ENCODE results near the gene KRTAP20-2. TPM values are rescaled to one million over a fixed set of nuclear protein-coding genes. Genes with fewer than 3 reads are reported as not detected.

KRTAP20-2 gene
- polyA plus RNA-seq, 1 donor (not counting 4 experiments of a cell fraction or from before 2014, with no cell fraction given): not detected

GRCh38 chr21:30592140-30592539, 42.9 kb upstream of the KRTAP20-2 start, which contains the start of gene KRTAP6-3:
TSS of gene KRTAP6-3 (plus strand) at chr21:30592440. CDS start at chr21:30592446, 6 bp downstream.
- no peaks in the 10 kb centered on the region for H4K20me1 ChIP-seq (ENCODE audit: control insufficient read depth, extremely low read depth, insufficient read depth, low read length)
- no peaks in the 10 kb centered on the region for H3K9me3 ChIP-seq (ENCODE audit: control insufficient read depth, low read depth, low read length)
- no peaks in the 10 kb centered on the region for H3K4me1 ChIP-seq (ENCODE audit: control insufficient read depth, extremely low read depth, insufficient read depth, low read length)
- no peak within 1 kb of the TSS for H3K4me2 ChIP-seq (ENCODE audit: control insufficient read depth, extremely low read depth, insufficient read depth, low read depth, low read length)
- no peak within 1 kb of the TSS for H3K27ac ChIP-seq (ENCODE audit: control insufficient read depth, insufficient read depth, low read length)
- H3K9ac ChIP-seq (ENCODE audit: control insufficient read depth, extremely low read depth, insufficient read depth, low read length): no peak within 1 kb of the TSS
- no peak within 1 kb of the TSS for H3K4me3 ChIP-seq (ENCODE audit: control insufficient read depth in 2 of 3, extremely low read depth in 1 of 3, insufficient read depth in 2 of 3, low read depth in 1 of 3, low read length in 3 of 3)
- no peak for DNase-seq (ENCODE audit: low read depth, low spot score)
- H3K9me1 ChIP-seq (ENCODE audit: control insufficient read depth, extremely low read depth, insufficient read depth, low read length): no peaks in the 10 kb centered on the region
- H2AFZ ChIP-seq (ENCODE audit: control insufficient read depth, low read length): no peak within 1 kb of the TSS
- no peak for TF ChIP-seq EZH2 (IDR thresholded peaks at IDR 0.05; ENCODE audit: low read length)
- no peak for TF ChIP-seq CTCF (optimal IDR thresholded peaks at IDR 0.05 in 1 of 3, IDR thresholded peaks at IDR 0.05 in 1 of 3, conservative IDR thresholded peaks at IDR 0.05 in 1 of 3; ENCODE audit: extremely low read depth in 1 of 3, insufficient read depth in 2 of 3, low read length in 3 of 3)
- FAIRE-seq: no peak
- H3K36me3 ChIP-seq (ENCODE audit: control insufficient read depth in 2 of 2, extremely low read depth in 1 of 2, insufficient read depth in 2 of 2, low read length in 2 of 2): no peaks in the 10 kb centered on the region
- H3K27me3 ChIP-seq (ENCODE audit: control insufficient read depth, extremely low read depth, insufficient read depth, low read length): no peaks in the 10 kb centered on the region
- dilution Hi-C loops (cut with MboI; ENCODE audit: extremely low pct_ligation_motif_present, low sequenced_read_pairs): no loop called here
- no peaks in the 10 kb centered on the region for H3K79me2 ChIP-seq (ENCODE audit: control insufficient read depth, insufficient read depth, low read length)

GRCh38 chr21:30598802-30599201, 36.2 kb upstream of the KRTAP20-2 start, which contains the start of gene KRTAP6-2:
TSS of gene KRTAP6-2 (minus strand) at chr21:30598902. CDS start at chr21:30598874, 28 bp downstream.
- dilution Hi-C loops (cut with MboI; ENCODE audit: extremely low pct_ligation_motif_present, low sequenced_read_pairs): no loop called here
- FAIRE-seq (no peak), DNase-seq (ENCODE audit: low read depth, low spot score) (no peak)
- Histone ChIP-seq H3K4me1 (ENCODE audit: control insufficient read depth, extremely low read depth, insufficient read depth, low read length) (no peaks in the 10 kb centered on the region), H3K4me3 (ENCODE audit: control insufficient read depth in 2 of 3, extremely low read depth in 1 of 3, insufficient read depth in 2 of 3, low read depth in 1 of 3, low read length in 3 of 3) (no peak within 1 kb of the TSS), H3K27ac (ENCODE audit: control insufficient read depth, insufficient read depth, low read length) (no peak within 1 kb of the TSS), H3K79me2 (ENCODE audit: control insufficient read depth, insufficient read depth, low read length) (no peaks in the 10 kb centered on the region), H2AFZ (ENCODE audit: control insufficient read depth, low read length) (no peak within 1 kb of the TSS), H3K4me2 (ENCODE audit: control insufficient read depth, extremely low read depth, insufficient read depth, low read depth, low read length) (no peak within 1 kb of the TSS), H3K36me3 (ENCODE audit: control insufficient read depth in 2 of 2, extremely low read depth in 1 of 2, insufficient read depth in 2 of 2, low read length in 2 of 2) (no peaks in the 10 kb centered on the region), H3K9me1 (ENCODE audit: control insufficient read depth, extremely low read depth, insufficient read depth, low read length) (no peaks in the 10 kb centered on the region), H3K27me3 (ENCODE audit: control insufficient read depth, extremely low read depth, insufficient read depth, low read length) (no peaks in the 10 kb centered on the region), H3K9ac (ENCODE audit: control insufficient read depth, extremely low read depth, insufficient read depth, low read length) (no peak within 1 kb of the TSS), H4K20me1 (ENCODE audit: control insufficient read depth, extremely low read depth, insufficient read depth, low read length) (no peaks in the 10 kb centered on the region), H3K9me3 (ENCODE audit: control insufficient read depth, low read depth, low read length) (no peaks in the 10 kb centered on the region)
- TF ChIP-seq EZH2 (IDR thresholded peaks at IDR 0.05; ENCODE audit: low read length): no peak
- TF ChIP-seq CTCF (optimal IDR thresholded peaks at IDR 0.05 in 1 of 3, IDR thresholded peaks at IDR 0.05 in 1 of 3, conservative IDR thresholded peaks at IDR 0.05 in 1 of 3; ENCODE audit: extremely low read depth in 1 of 3, insufficient read depth in 2 of 3, low read length in 3 of 3): no peak
